K562 (cell line): Measurements from ENCODE around the gene PYGM.

ENCODE experiments used
- CHD2 ChIP-seq: IDR thresholded peaks from 2 replicates; pipeline ENCODE4 v1.6.1; 2011; ENCODE audit warnings: low read depth, low read length
- EZH2 ChIP-seq: IDR thresholded peaks from 2 replicates; pipeline ENCODE4 v1.6.1; 2012; ENCODE audit warnings: low read depth, mild to moderate bottlenecking, inconsistent platforms, low read length, borderline replicate concordance
- NFIX ChIP-seq: fragments of 250-450 bp; sonication (Bioruptor Pico); IDR thresholded peaks from 2 replicates; pipeline ENCODE4 v1.4.0; 2020; ENCODE audit warnings: low read depth, mild to moderate bottlenecking, moderate library complexity
- PHF21A ChIP-seq: fragments of 450-650 bp; IDR thresholded peaks from 2 replicates; pipeline ENCODE4 v1.6.1; 2017; ENCODE audit warnings: low read depth, borderline replicate concordance
- POU5F1 ChIP-seq: fragments of 150-350 bp; IDR thresholded peaks from 2 replicates; pipeline ENCODE4 v1.6.1; 2014; ENCODE audit warnings: borderline replicate concordance, low read length, low read depth, mild to moderate bottlenecking; ENCODE audit not compliant: partially characterized antibody
- SRSF3 ChIP-seq: fragments of 200-400 bp; formaldehyde crosslinking; IDR thresholded peaks from 2 replicates; pipeline ENCODE4 v1.6.1; 2016; ENCODE audit warnings: mild to moderate bottlenecking, low read length, moderate library complexity; ENCODE audit not compliant: insufficient read depth
- ZKSCAN3 ChIP-seq: fragments of 250-450 bp; sonication (Bioruptor Pico); IDR thresholded peaks from 2 replicates; pipeline ENCODE4 v1.4.0; 2020
- ZKSCAN8 ChIP-seq: fragments of 200-800 bp; sonication (Bioruptor generic); IDR thresholded peaks from 2 replicates; pipeline ENCODE4 v1.6.1; 2016; ENCODE audit warnings: missing genetic modification characterization, missing compliant biosample characterization
- ZNF644 ChIP-seq: fragments of 200-800 bp; sonication (Bioruptor generic); IDR thresholded peaks from 2 replicates; pipeline ENCODE4 v1.6.1; 2016; ENCODE audit warnings: low read depth, missing genetic modification characterization, missing compliant biosample characterization
- TF ChIP-seq, protein P1 (sequence below), 3 experiments: IDR thresholded peaks in 2 of 3; conservative IDR thresholded peaks in 1 of 3; 2 replicates each; pipeline ENCODE4 v1.5.1; 2011 to 2012; ENCODE audit warnings: low read length in 3 of 3, mild to moderate bottlenecking in 3 of 3, control low read depth in 2 of 3, improper control_type of control experiment in 1 of 3, inconsistent platforms in 1 of 3, low read depth in 1 of 3, mixed read lengths in 1 of 3, moderate library complexity in 1 of 3; ENCODE audit not compliant: insufficient read depth in 2 of 3
- TF ChIP-seq, protein P2 (sequence below), 2 experiments: IDR thresholded peaks; 2 replicates each; pipeline ENCODE4 v1.6.1; 2012; ENCODE audit warnings: improper control_type of control experiment in 2 of 2, low read depth in 2 of 2, low read length in 2 of 2, borderline replicate concordance in 1 of 2

DNA sequence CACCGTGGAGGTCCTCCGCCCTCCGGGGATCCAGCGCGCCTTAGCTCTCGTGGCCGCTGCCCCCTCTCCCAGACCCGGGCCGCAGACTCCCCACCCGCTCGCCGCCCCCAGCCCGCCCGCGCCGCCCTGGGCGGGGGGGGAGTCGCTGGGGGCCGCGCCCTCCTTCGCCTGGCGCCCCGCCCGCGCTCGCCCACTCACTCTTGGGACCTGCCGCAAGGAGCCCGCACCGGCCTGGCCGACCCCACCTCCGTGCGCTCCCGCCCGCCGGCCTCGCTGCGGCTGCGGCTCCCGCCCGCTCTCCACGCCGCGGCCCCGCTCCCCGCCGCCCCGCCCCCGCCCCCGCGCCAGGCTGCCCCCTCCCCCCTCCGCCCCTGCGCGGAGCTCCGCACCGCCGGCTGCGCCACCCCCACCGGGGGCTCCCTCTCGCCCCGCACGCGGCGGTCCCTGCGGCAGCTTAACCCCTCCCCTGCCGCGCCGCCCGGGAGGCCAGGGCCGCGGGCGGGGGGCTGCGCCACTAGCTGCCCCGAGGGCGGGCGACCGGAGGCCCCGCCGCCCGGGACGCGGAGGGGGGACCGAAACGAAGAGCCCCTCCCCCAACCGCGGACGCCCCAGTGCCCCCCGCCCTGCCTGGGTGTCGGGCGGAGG lies 15.1 kb downstream of the PYGM start:
- TF ChIP-seq ZKSCAN3 (CRISPR knock-in tag) (no peak), PHF21A (no peak), ZNF644 (tag) (no peak), EZH2 (no peak), POU5F1 (no peak), ZKSCAN8 (no peak), NFIX (CRISPR knock-in tag) (no peak), SRSF3 (no peak), CHD2 (no peak)
- TF ChIP-seq, protein P1, sequence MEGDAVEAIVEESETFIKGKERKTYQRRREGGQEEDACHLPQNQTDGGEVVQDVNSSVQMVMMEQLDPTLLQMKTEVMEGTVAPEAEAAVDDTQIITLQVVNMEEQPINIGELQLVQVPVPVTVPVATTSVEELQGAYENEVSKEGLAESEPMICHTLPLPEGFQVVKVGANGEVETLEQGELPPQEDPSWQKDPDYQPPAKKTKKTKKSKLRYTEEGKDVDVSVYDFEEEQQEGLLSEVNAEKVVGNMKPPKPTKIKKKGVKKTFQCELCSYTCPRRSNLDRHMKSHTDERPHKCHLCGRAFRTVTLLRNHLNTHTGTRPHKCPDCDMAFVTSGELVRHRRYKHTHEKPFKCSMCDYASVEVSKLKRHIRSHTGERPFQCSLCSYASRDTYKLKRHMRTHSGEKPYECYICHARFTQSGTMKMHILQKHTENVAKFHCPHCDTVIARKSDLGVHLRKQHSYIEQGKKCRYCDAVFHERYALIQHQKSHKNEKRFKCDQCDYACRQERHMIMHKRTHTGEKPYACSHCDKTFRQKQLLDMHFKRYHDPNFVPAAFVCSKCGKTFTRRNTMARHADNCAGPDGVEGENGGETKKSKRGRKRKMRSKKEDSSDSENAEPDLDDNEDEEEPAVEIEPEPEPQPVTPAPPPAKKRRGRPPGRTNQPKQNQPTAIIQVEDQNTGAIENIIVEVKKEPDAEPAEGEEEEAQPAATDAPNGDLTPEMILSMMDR (IDR thresholded peaks at IDR 0.05 in 2 of 3, conservative IDR thresholded peaks at IDR 0.05 in 1 of 3; ENCODE audit: insufficient read depth in 2 of 3, low read depth in 1 of 3, low read length in 3 of 3) = no peak
- TF ChIP-seq, protein P2, sequence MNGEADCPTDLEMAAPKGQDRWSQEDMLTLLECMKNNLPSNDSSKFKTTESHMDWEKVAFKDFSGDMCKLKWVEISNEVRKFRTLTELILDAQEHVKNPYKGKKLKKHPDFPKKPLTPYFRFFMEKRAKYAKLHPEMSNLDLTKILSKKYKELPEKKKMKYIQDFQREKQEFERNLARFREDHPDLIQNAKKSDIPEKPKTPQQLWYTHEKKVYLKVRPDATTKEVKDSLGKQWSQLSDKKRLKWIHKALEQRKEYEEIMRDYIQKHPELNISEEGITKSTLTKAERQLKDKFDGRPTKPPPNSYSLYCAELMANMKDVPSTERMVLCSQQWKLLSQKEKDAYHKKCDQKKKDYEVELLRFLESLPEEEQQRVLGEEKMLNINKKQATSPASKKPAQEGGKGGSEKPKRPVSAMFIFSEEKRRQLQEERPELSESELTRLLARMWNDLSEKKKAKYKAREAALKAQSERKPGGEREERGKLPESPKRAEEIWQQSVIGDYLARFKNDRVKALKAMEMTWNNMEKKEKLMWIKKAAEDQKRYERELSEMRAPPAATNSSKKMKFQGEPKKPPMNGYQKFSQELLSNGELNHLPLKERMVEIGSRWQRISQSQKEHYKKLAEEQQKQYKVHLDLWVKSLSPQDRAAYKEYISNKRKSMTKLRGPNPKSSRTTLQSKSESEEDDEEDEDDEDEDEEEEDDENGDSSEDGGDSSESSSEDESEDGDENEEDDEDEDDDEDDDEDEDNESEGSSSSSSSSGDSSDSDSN (IDR thresholded peaks at IDR 0.05; ENCODE audit: borderline replicate concordance in 1 of 2, low read depth in 2 of 2, low read length in 2 of 2) = no peak
